A549 (cell line): ENCODE data around the gene TNFRSF1B.

Experiments used
- CBX8 ChIP-seq: fragments of 200-600 bp; sonication (generic); IDR thresholded peaks from 2 replicates; pipeline ENCODE4 v1.6.1; 2016
- EHMT2 ChIP-seq: fragments of 200-600 bp; sonication (generic); IDR thresholded peaks from 2 replicates; pipeline ENCODE4 v1.6.1; 2016; ENCODE audit warnings: antibody characterized with exemption, low read depth, mild to moderate bottlenecking, moderate library complexity
- HDAC2 ChIP-seq: fragments of 200-600 bp; sonication (generic); IDR thresholded peaks from 2 replicates; pipeline ENCODE4 v1.6.1; 2016
- POLR2A ChIP-seq: IDR thresholded peaks from 2 replicates; pipeline ENCODE4 v1.6.1; 2012; ENCODE audit warnings: mild to moderate bottlenecking, low read length
- TF ChIP-seq, protein P1 (sequence below): fragments of >200 bp; sonication (Bioruptor Twin); formaldehyde crosslinking; IDR thresholded peaks from 3 replicates; pipeline ENCODE4 v1.5.1; 2016

DNA sequence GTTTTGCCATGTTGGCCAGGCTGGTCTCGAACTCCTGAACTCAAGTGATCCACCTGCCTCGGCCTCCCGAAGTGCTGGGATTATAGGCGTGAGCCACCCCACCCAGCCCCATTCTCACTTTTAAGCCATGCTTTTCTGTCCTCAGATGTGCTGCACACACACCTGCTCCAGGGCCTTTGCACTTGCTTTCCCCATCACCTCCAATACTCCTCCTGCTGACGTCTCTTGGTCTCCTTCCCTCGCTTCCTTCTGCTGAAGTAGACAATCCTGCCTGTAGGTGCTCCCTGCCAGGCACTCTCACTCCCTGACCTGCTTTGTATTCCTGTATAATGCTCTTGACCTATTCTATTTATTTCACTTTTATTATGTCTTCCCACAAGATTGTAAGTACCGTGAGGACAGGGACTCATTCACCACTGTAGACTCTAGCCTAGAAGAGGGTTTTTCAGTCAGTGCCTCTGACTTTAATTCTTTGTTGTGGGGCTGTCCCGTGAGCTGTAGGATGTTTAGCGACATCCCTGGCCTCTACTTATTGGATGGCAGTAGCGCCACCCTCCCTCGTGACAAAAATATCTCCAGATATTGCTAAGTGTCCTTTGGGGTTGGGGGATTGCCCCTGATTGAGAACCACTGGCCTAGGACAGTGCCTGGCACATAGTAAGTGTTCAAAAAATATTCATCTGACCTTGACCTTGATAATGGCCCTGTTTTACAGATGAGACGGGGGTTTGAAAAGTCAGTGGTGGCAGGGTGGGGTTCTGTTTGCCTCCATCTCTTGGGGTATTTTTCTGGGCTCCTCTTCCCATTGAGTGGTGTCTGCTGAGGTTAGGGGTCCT is 4.6 kb downstream of the TNFRSF1B start:
- TF ChIP-seq, protein P1, sequence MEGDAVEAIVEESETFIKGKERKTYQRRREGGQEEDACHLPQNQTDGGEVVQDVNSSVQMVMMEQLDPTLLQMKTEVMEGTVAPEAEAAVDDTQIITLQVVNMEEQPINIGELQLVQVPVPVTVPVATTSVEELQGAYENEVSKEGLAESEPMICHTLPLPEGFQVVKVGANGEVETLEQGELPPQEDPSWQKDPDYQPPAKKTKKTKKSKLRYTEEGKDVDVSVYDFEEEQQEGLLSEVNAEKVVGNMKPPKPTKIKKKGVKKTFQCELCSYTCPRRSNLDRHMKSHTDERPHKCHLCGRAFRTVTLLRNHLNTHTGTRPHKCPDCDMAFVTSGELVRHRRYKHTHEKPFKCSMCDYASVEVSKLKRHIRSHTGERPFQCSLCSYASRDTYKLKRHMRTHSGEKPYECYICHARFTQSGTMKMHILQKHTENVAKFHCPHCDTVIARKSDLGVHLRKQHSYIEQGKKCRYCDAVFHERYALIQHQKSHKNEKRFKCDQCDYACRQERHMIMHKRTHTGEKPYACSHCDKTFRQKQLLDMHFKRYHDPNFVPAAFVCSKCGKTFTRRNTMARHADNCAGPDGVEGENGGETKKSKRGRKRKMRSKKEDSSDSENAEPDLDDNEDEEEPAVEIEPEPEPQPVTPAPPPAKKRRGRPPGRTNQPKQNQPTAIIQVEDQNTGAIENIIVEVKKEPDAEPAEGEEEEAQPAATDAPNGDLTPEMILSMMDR: no peak
- TF ChIP-seq CBX8 (no peak), POLR2A (no peak), HDAC2 (no peak), EHMT2 (no peak)
